CD4-positive, alpha-beta memory T cell (primary cell): ENCODE data around the gene AKAP6. TPM values are rescaled to one million over a fixed set of nuclear protein-coding genes. Genes with fewer than 3 reads are reported as not detected.

Source experiments
- CTCF ChIA-PET: fragments of 350-600 bp; sonication (Branson Sonifier 250); formaldehyde crosslinking; loops from one replicate; lab custom pipeline; 2021; ENCODE audit warnings: inconsistent platforms; ENCODE audit not compliant: partially characterized antibody; lab: Charles Lee
- POLR2A ChIA-PET: fragments of 350-600 bp; sonication (Branson Sonifier 250); formaldehyde crosslinking; loops from one replicate; lab custom pipeline; 2021; ENCODE audit not compliant: partially characterized antibody; lab: Charles Lee
- DNase-seq, 5 donors: peaks; one replicate each; pipeline versions ENCODE4 v3.0.0 to v3.0.0-alpha.2; 2020 to 2022; ENCODE audit warnings: mixed read lengths in 1 of 5
- H3K27ac ChIP-seq: one replicate; pipeline ENCODE4 v1.7.0; 2013; ENCODE audit warnings: low read depth, low read length
- H3K27me3 ChIP-seq: 2 replicates; pipeline ENCODE4 v1.7.0; 2013; ENCODE audit warnings: mild to moderate bottlenecking, low read length, moderate library complexity; ENCODE audit not compliant: insufficient read depth
- H3K36me3 ChIP-seq: 2 replicates; pipeline ENCODE4 v1.7.0; 2013; ENCODE audit warnings: mild to moderate bottlenecking, low read length, moderate library complexity; ENCODE audit not compliant: insufficient read depth
- H3K4me1 ChIP-seq: 2 replicates; pipeline ENCODE4 v1.7.0; 2013; ENCODE audit warnings: mild to moderate bottlenecking, low read length, moderate library complexity; ENCODE audit not compliant: insufficient read depth
- H3K4me3 ChIP-seq, 2 donors: one replicate each; pipeline ENCODE4 v1.7.0; 2013; ENCODE audit warnings: low read length in 2 of 2, mild to moderate bottlenecking in 1 of 2
- H3K9me3 ChIP-seq, 2 donors: one replicate each; pipeline ENCODE4 v1.7.0; 2013; ENCODE audit warnings: low read length in 2 of 2, control low read depth in 1 of 2; ENCODE audit not compliant: control insufficient read depth in 1 of 2
- H3K27ac Mint-ChIP-seq, 7 donors: one replicate each; pipeline ENCODE4 v1.8.0; 2020 to 2021; ENCODE audit warnings: mixed read lengths in 7 of 7, mild to moderate bottlenecking in 6 of 7, inconsistent platforms in 3 of 7, moderate library complexity in 3 of 7
- H3K27me3 Mint-ChIP-seq, 2 donors: one replicate each; pipeline ENCODE4 v1.8.0; 2020 to 2021; ENCODE audit warnings: mixed read lengths in 2 of 2
- H3K36me3 Mint-ChIP-seq, 2 donors: one replicate each; pipeline ENCODE4 v1.8.0; 2020 to 2021; ENCODE audit warnings: mixed read lengths in 2 of 2, inconsistent platforms in 1 of 2, mild to moderate bottlenecking in 1 of 2
- H3K4me1 Mint-ChIP-seq, 4 donors: one replicate each; pipeline ENCODE4 v1.8.0; 2020 to 2021; ENCODE audit warnings: mixed read lengths in 4 of 4, mild to moderate bottlenecking in 1 of 4
- H3K4me3 Mint-ChIP-seq, 8 donors: one replicate each; pipeline ENCODE4 v1.8.0; 2020 to 2021; ENCODE audit warnings: mixed read lengths in 8 of 8, mild to moderate bottlenecking in 7 of 8, moderate library complexity in 6 of 8, inconsistent platforms in 3 of 8
- H3K9me3 Mint-ChIP-seq, 8 donors: one replicate each; pipeline ENCODE4 v1.8.0; 2020 to 2021; ENCODE audit warnings: mixed read lengths in 8 of 8, mild to moderate bottlenecking in 5 of 8, inconsistent platforms in 3 of 8, moderate library complexity in 1 of 8
- intact Hi-C: fragments of 100-400 bp; cut with micrococcal nuclease; formaldehyde crosslinking; loops from one replicate; pipeline ENCODE4 v1.15.1; 2023
- polyA plus RNA-seq, 2 donors: library from polyadenylated mRNA; unstranded; fragments of 300-500 nt; fragmentation: Illumina TruSeq; gene quantifications; one replicate each; pipeline ENCODE4 v1.2.3, GENCODE V29; 2021
- total RNA-seq, 2 experiments: library from RNA; stranded (reverse); gene quantifications; one replicate each; pipeline ENCODE4 v1.2.3, GENCODE V29; 2021

The AKAP6 gene
- total and polyA plus RNA-seq, 4 experiments from 2014 or later = 0.98 to 4.4 (median 3.7) TPM; not detected in 1

GRCh38 chr14:32443890-32444661 is 115.0 kb downstream of the AKAP6 start:
- ChIA-PET CTCF (no interaction called here), POLR2A (no interaction called here)
- Histone ChIP-seq H3K4me1 (no peaks in the 10 kb centered on the region), H3K27me3 (no peaks in the 10 kb centered on the region), H3K27ac (no peak overlapping the region), H3K9me3 (no peaks in the 10 kb centered on the region), H3K36me3 (no peaks in the 10 kb centered on the region), H3K4me3 (no peak overlapping the region)
- Mint-ChIP-seq H3K9me3 (peaks cover 0 to 6% (median 0%) of the 10 kb centered on the region in 8 donors), H3K4me3 (no peak overlapping the region), H3K27ac (peak overlapping the region in 1 of 7 donors; percentile 65), H3K4me1 (no peaks in the 10 kb centered on the region), H3K36me3 (no peaks in the 10 kb centered on the region), H3K27me3 (peaks cover 0 to 2% of the 10 kb centered on the region in 2 donors)
- intact Hi-C loops = no loop called here
- no peak for DNase-seq

- H3K9me3 ChIP-seq = no peaks in the 10 kb centered on the region
- intact Hi-C loops = no loop called here
- H3K4me3 Mint-ChIP-seq = no peak overlapping the region
- no peak for DNase-seq
- no peak overlapping the region for H3K4me3 ChIP-seq
- H3K27ac Mint-ChIP-seq = no peak overlapping the region
- H3K9me3 Mint-ChIP-seq = no peaks in the 10 kb centered on the region
- no peak overlapping the region for H3K27ac ChIP-seq
- no peaks in the 10 kb centered on the region for H3K36me3 Mint-ChIP-seq
- peaks cover 0 to 2% of the 10 kb centered on the region in 2 donors for H3K27me3 Mint-ChIP-seq
- H3K27me3 ChIP-seq = no peaks in the 10 kb centered on the region
- ChIA-PET POLR2A (no interaction called here), CTCF (interaction anchor here (1.3 kb wide), 1 partner anchor 521 kb away, joined by 4 read pairs; no protein-coding TSS in a partner anchor)
- no peaks in the 10 kb centered on the region for H3K36me3 ChIP-seq
- no peaks in the 10 kb centered on the region for H3K4me1 Mint-ChIP-seq
- H3K4me1 ChIP-seq = no peaks in the 10 kb centered on the region
Measured at GRCh38 chr14:32447371-32447770, 118.3 kb downstream of the AKAP6 start.

DNA sequence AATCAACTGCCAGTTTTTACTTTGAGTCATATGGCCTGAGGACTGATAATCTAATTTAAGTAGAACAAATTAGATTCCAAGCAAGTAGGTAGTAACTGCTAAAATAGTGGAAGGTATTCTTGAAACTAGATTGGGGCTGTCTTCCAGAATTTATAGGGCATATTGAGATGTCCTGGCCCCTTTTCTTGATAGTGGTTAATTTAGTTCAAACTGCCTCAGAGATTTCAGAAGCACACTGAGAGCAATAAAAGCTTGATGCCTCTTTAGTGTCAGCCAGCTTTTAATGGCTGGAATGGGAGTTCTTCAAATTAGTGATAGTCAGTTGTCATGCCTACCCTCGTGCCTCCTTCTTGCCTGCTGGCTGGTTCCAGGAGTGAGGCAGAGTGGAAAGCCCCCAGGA is 120.5 kb downstream of the AKAP6 start:
- H3K36me3 Mint-ChIP-seq = no peaks in the 10 kb centered on the region
- no peak overlapping the region for H3K27ac Mint-ChIP-seq
- no peak overlapping the region for H3K4me3 Mint-ChIP-seq
- H3K36me3 ChIP-seq = no peaks in the 10 kb centered on the region
- DNase-seq = no peak
- ChIA-PET CTCF (no interaction called here), POLR2A (no interaction called here)
- H3K9me3 ChIP-seq = no peaks in the 10 kb centered on the region
- no peak overlapping the region for H3K4me3 ChIP-seq
- intact Hi-C loops = no loop called here
- no peak overlapping the region for H3K27ac ChIP-seq
- H3K9me3 Mint-ChIP-seq = peaks cover 0 to 3% (median 0%) of the 10 kb centered on the region in 8 donors
- H3K27me3 Mint-ChIP-seq = no peaks in the 10 kb centered on the region
- H3K4me1 ChIP-seq = no peaks in the 10 kb centered on the region
- no peaks in the 10 kb centered on the region for H3K4me1 Mint-ChIP-seq
- no peaks in the 10 kb centered on the region for H3K27me3 ChIP-seq

DNA sequence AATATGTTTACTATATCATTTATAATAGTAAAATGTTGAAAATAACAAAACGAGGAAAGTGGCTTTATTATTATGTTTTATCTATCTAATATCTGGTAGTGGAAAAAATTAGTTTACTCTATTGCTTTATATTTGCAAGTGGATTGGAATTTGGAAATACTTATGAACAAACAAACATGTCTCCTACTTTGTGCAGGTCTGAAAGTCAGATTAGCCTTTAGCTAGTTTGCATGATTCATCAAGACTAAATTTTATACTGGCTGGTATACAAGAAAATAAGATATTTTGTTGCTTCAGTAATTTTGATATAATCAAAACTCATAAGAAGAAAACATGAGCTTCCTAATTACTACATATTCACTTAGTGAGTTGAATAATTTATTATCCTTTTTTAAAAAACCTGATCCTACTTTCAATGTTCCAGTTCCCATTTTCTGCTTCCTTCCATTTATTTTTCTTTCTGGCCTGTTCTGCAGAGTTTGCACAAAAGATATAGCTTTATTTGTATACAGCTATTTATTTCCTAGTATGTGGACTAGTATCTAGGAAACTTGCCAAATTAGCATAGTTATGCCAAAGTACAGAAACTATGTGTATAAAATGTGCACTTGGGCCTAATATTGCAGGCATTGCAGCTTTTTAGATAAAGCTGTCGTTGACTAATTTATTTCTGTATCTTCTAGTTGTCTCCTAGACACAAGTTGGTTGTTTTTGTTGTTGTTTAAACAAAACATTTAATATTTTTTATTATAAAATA is 122.0 kb downstream of the AKAP6 start:
- intact Hi-C loops = no loop called here
- ChIA-PET POLR2A (no interaction called here), CTCF (no interaction called here)
- no peaks in the 10 kb centered on the region for H3K27me3 Mint-ChIP-seq
- no peak overlapping the region for H3K27ac ChIP-seq
- H3K4me3 ChIP-seq = no peak overlapping the region
- H3K4me1 ChIP-seq = no peaks in the 10 kb centered on the region
- H3K4me3 Mint-ChIP-seq = no peak overlapping the region
- H3K36me3 ChIP-seq = no peaks in the 10 kb centered on the region
- no peaks in the 10 kb centered on the region for H3K4me1 Mint-ChIP-seq
- H3K36me3 Mint-ChIP-seq = no peaks in the 10 kb centered on the region
- no peaks in the 10 kb centered on the region for H3K27me3 ChIP-seq
- H3K27ac Mint-ChIP-seq = no peak overlapping the region
- no peaks in the 10 kb centered on the region for H3K9me3 ChIP-seq
- DNase-seq = no peak
- H3K9me3 Mint-ChIP-seq = peaks cover 0 to 3% (median 0%) of the 10 kb centered on the region in 8 donors

- CTCF ChIA-PET = no interaction called here
- POLR2A ChIA-PET = no interaction called here
- Mint-ChIP-seq H3K4me1 (no peaks in the 10 kb centered on the region), H3K27ac (no peak overlapping the region), H3K27me3 (no peaks in the 10 kb centered on the region), H3K36me3 (no peaks in the 10 kb centered on the region), H3K4me3 (no peak overlapping the region), H3K9me3 (peaks cover 0 to 3% (median 2%) of the 10 kb centered on the region in 8 donors)
- no peak for DNase-seq
- H3K9me3 ChIP-seq = no peaks in the 10 kb centered on the region
- H3K27me3 ChIP-seq = peaks cover 5% of the 10 kb centered on the region
- no peaks in the 10 kb centered on the region for H3K36me3 ChIP-seq
- intact Hi-C loops = no loop called here
- no peak overlapping the region for H3K4me3 ChIP-seq
- no peaks in the 10 kb centered on the region for H3K4me1 ChIP-seq
- no peak overlapping the region for H3K27ac ChIP-seq
Measured at GRCh38 chr14:32453857-32454810, 125.0 kb downstream of the AKAP6 start.

GRCh38 chr14:32457213-32457920 is 128.3 kb downstream of the AKAP6 start:
- Histone ChIP-seq H3K4me1 (no peaks in the 10 kb centered on the region), H3K36me3 (no peaks in the 10 kb centered on the region), H3K27me3 (peaks cover 5% of the 10 kb centered on the region), H3K4me3 (no peak overlapping the region), H3K27ac (no peak overlapping the region), H3K9me3 (no peaks in the 10 kb centered on the region)
- Mint-ChIP-seq H3K36me3 (peaks cover 0 to 2% of the 10 kb centered on the region in 2 donors), H3K27ac (no peak overlapping the region), H3K9me3 (peaks cover 2 to 18% (median 10%) of the 10 kb centered on the region in 8 donors), H3K27me3 (peaks cover 2 to 3% of the 10 kb centered on the region in 2 donors), H3K4me3 (no peak overlapping the region), H3K4me1 (no peaks in the 10 kb centered on the region)
- intact Hi-C loops = no loop called here
- CTCF ChIA-PET = no interaction called here
- no peak for DNase-seq
- POLR2A ChIA-PET = no interaction called here
